HL-60/S4 treated with phorbol 12-myristate 13-acetate at 8.2 ng/mL for 4 days and 3 days (cell line): ENCODE results near the gene TMEM9B.
"Not testable (repeated sequence)": the region's sequence is repeated elsewhere in the genome, so short reads cannot be mapped to it uniquely, and the experiment has no call there.

Source experiments
- in situ Hi-C: fragments of 300-500 bp; cut with MboI; formaldehyde crosslinking; loops from 2 replicates; pipeline ENCODE4 v1.15.0; 2022; ENCODE audit warnings: low sequenced_read_pairs

The TMEM9B gene

GRCh38 chr11:8964324-8965320, at the start of gene TMEM9B:
Gene TMEM9B, minus strand, starts transcription at chr11:8964442. Its CDS starts 129 bp downstream, at chr11:8964313.
- in situ Hi-C loops = no loop called here

- in situ Hi-C loops = no loop called here
Measured at GRCh38 chr11:9013373-9013772, 49.1 kb upstream of the TMEM9B start.

GRCh38 chr11:9009538-9009937, 45.3 kb upstream of the TMEM9B start:
- in situ Hi-C loops = not testable (repeated sequence)

GRCh38 chr11:9008661-9009060, 44.4 kb upstream of the TMEM9B start:
- in situ Hi-C loops = no loop called here

GRCh38 chr11:9008011-9008550, 43.8 kb upstream of the TMEM9B start:
- in situ Hi-C loops = no loop called here

- in situ Hi-C loops = no loop called here
Measured at GRCh38 chr11:9005087-9005486, 40.8 kb upstream of the TMEM9B start.

GRCh38 chr11:9004183-9004926, 40.1 kb upstream of the TMEM9B start:
- in situ Hi-C loops = no loop called here

- in situ Hi-C loops = no loop called here
Measured at GRCh38 chr11:9003573-9004182, 39.4 kb upstream of the TMEM9B start, which contains the start of gene NRIP3. Gene NRIP3, minus strand, starts transcription at chr11:9004001. Its CDS starts 66 bp downstream, at chr11:9003935.

- in situ Hi-C loops = no loop called here
Measured at GRCh38 chr11:9002920-9003572, 38.8 kb upstream of the TMEM9B start.

GRCh38 chr11:9001736-9002135, 37.5 kb upstream of the TMEM9B start:
- in situ Hi-C loops = no loop called here

GRCh38 chr11:8998017-8998416, 33.8 kb upstream of the TMEM9B start:
- in situ Hi-C loops = no loop called here

- in situ Hi-C loops = no loop called here
Measured at GRCh38 chr11:8997451-8997850, 33.2 kb upstream of the TMEM9B start.

GRCh38 chr11:8989453-8989852, 25.2 kb upstream of the TMEM9B start:
- in situ Hi-C loops = no loop called here

- in situ Hi-C loops = no loop called here
Measured at GRCh38 chr11:8988329-8989234, 24.3 kb upstream of the TMEM9B start.

- in situ Hi-C loops = no loop called here
Measured at GRCh38 chr11:8987446-8987845, 23.2 kb upstream of the TMEM9B start.

- in situ Hi-C loops = not testable (repeated sequence)
Measured at GRCh38 chr11:8986772-8987171, 22.5 kb upstream of the TMEM9B start.

GRCh38 chr11:8985462-8985861, 21.2 kb upstream of the TMEM9B start:
- in situ Hi-C loops = no loop called here

- in situ Hi-C loops = no loop called here
Measured at GRCh38 chr11:8983552-8983951, 19.3 kb upstream of the TMEM9B start.

GRCh38 chr11:8980485-8980884, 16.2 kb upstream of the TMEM9B start:
- in situ Hi-C loops = no loop called here
